ACC112 (cell line): ENCODE results near the gene IQCK.
"Not testable (repeated sequence)": the region's sequence is repeated elsewhere in the genome, so short reads cannot be mapped to it uniquely, and the experiment has no call there.

Experiments
- H2AFZ ChIP-seq: fragments of 200-600 bp; sonication (generic); one replicate; pipeline ENCODE4 v1.6.0; 2017; ENCODE audit warnings: antibody characterized with exemption, low read length; ENCODE audit not compliant: unreplicated experiment
- H3K27ac ChIP-seq: fragments of 200-600 bp; sonication (generic); 2 replicates; pipeline ENCODE4 v1.5.1; 2014; ENCODE audit warnings: low read depth, mild to moderate bottlenecking, antibody characterized with exemption, low read length, moderate library complexity
- H3K27me3 ChIP-seq: fragments of 200-600 bp; sonication (generic); 2 replicates; pipeline ENCODE4 v1.6.1; 2014; ENCODE audit warnings: mild to moderate bottlenecking, antibody characterized with exemption, low read length, moderate library complexity, mixed read lengths; ENCODE audit not compliant: insufficient read depth
- H3K36me3 ChIP-seq: fragments of 200-600 bp; sonication (generic); 2 replicates; pipeline ENCODE4 v1.6.1; 2016; ENCODE audit warnings: mild to moderate bottlenecking, antibody characterized with exemption, low read length, moderate library complexity, mixed read lengths; ENCODE audit not compliant: insufficient read depth
- H3K4me1 ChIP-seq: fragments of 200-600 bp; sonication (generic); one replicate; pipeline ENCODE4 v1.6.1; 2016; ENCODE audit warnings: low read length, mixed read lengths; ENCODE audit not compliant: insufficient read depth, unreplicated experiment, control insufficient read depth
- H3K4me3 ChIP-seq: fragments of 200-600 bp; sonication (generic); 2 replicates; pipeline ENCODE4 v1.5.1; 2014; ENCODE audit warnings: mild to moderate bottlenecking, low read depth, low read length
- H3K79me2 ChIP-seq: fragments of 200-600 bp; sonication (generic); one replicate; pipeline ENCODE4 v1.6.0; 2016; ENCODE audit warnings: low read length; ENCODE audit not compliant: control insufficient read depth, unreplicated experiment, insufficient read depth

Gene IQCK, protein sequence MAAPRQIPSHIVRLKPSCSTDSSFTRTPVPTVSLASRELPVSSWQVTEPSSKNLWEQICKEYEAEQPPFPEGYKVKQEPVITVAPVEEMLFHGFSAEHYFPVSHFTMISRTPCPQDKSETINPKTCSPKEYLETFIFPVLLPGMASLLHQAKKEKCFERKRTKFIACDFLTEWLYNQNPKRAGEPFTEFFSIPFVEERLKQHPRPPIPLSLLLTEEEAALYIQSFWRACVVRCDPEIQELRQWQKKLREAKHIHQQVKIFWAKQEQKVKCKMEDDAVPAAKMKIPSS

DNA sequence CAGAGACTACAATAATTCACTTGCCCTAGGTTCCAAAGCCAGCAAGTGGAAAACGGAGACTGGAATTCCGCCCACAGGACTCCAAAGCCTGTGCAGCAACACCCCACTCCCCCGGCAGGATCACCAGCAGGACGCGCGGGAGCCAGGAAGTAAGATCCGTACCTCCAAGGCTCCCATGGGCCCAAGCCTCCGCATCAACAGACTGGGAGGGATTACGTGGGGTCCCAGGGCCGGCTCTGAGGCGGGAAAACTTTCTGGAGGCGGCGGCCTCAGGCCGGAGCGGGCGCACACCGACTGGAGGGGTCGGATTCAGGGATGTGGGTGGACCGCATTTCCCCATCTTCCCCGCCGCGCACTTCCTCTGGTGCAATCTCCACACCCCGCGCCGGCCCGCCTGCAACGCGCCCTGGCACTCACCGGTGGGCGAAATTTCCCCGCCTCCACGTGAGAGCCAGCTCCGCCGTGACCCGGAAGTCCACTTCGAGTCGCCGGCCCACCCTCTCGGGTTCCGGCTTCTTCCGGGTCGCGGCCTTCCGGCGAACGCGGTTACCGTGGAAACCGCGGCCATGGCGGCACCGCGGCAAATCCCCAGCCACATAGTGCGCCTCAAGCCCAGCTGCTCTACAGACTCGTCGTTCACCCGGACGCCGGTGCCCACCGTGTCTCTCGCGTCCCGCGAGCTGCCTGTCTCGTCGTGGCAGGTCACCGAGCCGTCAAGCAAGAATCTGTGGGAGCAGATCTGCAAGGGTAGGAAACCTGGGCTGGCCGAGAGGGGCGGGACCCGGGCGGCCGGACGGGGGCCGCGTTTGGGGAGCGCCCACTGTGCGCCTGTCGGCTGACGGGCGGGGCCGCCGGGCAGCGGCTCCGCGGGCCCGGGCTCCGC is at the start of gene IQCK, which contains the start of gene KNOP1:
IQCK (plus strand) TSS at position 531 of the 883 bp plus-strand sequence; CDS start at position 567, 36 bp downstream.
KNOP1 (minus strand) TSS at position 487 of the 883 bp plus-strand sequence. CDS start 3,192 bp downstream, outside the sequence.
- no peaks in the 10 kb centered on the region for H3K27me3 ChIP-seq
- H3K4me3 ChIP-seq: peak within 1 kb of the TSS; percentile 95
- peaks cover 35% of the 10 kb centered on the region for H3K79me2 ChIP-seq
- H2AFZ ChIP-seq: peak within 1 kb of the TSS; percentile 97
- peaks cover 6% of the 10 kb centered on the region; the same call in 1 of the 2 replicates for H3K36me3 ChIP-seq
- peaks cover 21% of the 10 kb centered on the region for H3K4me1 ChIP-seq
- peak within 1 kb of the TSS; percentile 72 for H3K27ac ChIP-seq

DNA sequence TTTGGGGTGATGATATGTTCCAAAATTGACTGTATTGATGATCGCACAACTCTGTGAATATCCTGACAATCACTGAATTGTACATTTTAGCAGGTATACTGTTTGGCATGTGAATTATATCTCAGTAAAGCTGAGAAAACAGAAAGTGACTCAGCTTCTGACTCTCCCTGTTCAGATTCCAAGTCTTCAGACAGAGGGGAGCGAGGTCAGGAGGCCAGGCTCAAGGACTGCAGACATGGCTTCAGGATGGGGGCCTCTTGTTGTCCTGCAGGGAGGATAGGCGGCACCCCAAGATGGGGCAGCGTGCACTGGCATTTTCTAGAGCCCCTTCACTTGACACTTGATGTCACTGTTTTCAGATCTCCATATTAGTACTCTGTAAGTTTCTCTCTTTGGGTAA is 45.7 kb upstream of the IQCK start:
- Histone ChIP-seq H3K4me1 (peaks cover 6% of the 10 kb centered on the region), H3K4me3 (no peak overlapping the region), H3K27ac (no peak overlapping the region), H3K27me3 (no peaks in the 10 kb centered on the region), H2AFZ (no peak overlapping the region), H3K79me2 (no peaks in the 10 kb centered on the region), H3K36me3 (no peaks in the 10 kb centered on the region)

DNA sequence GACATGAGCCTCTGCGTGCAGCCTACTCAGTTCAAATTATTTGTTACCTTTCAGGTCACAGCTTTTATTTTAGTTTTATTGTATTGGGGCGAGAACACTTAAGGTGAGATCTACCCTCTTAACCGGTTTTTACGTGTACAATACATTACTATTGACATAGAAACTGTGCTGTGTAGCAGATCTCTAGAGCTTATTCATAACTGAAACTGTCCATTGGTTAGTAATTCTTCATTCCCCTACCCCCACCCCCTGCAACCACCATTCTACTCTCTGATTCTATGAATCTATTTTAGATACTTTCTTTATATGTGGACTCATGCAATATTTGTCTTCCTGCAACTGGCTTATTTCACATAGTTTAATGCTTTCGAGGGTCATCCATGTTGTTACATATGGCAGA is 43.6 kb upstream of the IQCK start:
- H3K4me3 ChIP-seq: no peak overlapping the region
- no peak overlapping the region for H2AFZ ChIP-seq
- H3K4me1 ChIP-seq: peaks cover 6% of the 10 kb centered on the region
- no peaks in the 10 kb centered on the region for H3K79me2 ChIP-seq
- no peaks in the 10 kb centered on the region for H3K27me3 ChIP-seq
- no peaks in the 10 kb centered on the region for H3K36me3 ChIP-seq
- no peak overlapping the region for H3K27ac ChIP-seq

DNA sequence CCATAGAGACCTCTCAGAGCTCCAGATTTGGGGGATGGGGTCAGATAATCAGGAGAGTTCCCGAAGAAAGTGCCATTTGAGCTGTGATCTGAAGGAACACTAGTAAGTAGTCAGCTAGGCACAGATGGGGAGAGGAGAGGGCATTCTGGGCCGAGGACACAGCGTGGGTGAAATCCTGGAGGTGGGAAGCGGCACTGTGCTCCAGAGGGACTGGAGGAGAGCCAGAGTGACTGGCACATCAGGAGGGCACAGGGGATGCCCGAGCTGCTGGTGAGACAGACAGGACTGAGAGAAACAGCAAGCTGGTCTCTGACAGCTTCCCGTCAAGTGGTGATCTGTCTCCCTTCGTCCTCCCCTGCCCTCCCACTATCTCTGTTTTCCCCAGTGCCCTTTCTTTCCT is 40.7 kb upstream of the IQCK start:
- H3K4me1 ChIP-seq: peaks cover under 1% of the 10 kb centered on the region
- no peaks in the 10 kb centered on the region for H3K36me3 ChIP-seq
- no peak overlapping the region for H2AFZ ChIP-seq
- no peaks in the 10 kb centered on the region for H3K79me2 ChIP-seq
- H3K27me3 ChIP-seq: no peaks in the 10 kb centered on the region
- no peak overlapping the region for H3K4me3 ChIP-seq
- H3K27ac ChIP-seq: no peak overlapping the region

DNA sequence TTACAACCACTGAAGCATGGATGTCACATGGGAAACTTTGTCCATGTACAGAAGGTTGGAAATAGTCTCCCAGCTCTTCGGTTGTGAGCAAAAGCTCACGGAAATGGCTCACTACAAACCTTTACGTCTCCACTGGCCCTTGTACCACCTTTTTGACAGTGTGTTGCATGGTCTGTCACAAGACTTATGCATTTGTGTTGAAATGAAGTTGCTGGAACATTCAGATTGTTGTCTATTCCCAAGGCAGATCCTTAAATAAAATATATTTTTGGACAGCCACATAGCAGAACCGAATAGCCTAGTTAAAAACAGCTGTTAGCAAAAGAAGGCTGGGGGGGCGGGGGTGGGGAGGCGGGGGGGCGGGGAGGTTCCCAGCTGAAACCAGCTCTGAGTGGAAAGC is 39.3 kb upstream of the IQCK start:
- H3K4me1 ChIP-seq: no peaks in the 10 kb centered on the region
- H3K79me2 ChIP-seq: no peaks in the 10 kb centered on the region
- H3K4me3 ChIP-seq: no peak overlapping the region
- H3K27me3 ChIP-seq: no peaks in the 10 kb centered on the region
- H3K36me3 ChIP-seq: peaks cover 9% of the 10 kb centered on the region
- H2AFZ ChIP-seq: no peak overlapping the region
- no peak overlapping the region for H3K27ac ChIP-seq

DNA sequence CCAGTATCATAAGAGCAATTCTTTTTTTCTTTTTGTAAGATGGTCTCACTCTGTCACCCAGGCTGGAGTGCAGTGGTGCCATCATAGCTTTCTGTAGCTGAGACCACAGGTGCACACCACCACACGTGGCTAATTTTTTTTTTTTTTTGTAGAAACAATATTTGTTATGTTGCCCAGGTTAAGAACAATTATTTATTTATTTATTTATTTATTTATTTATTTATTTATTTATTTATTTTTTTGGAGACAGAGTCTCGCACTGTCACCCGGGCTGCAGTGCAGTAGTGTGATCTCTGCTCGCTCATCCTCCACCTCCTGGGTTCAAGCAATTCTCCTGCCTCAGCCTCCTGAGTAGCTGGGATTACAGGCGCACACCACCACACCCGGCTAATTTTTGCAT is 38.8 kb upstream of the IQCK start:
- not testable (repeated sequence) for H2AFZ ChIP-seq, H3K27ac ChIP-seq

DNA sequence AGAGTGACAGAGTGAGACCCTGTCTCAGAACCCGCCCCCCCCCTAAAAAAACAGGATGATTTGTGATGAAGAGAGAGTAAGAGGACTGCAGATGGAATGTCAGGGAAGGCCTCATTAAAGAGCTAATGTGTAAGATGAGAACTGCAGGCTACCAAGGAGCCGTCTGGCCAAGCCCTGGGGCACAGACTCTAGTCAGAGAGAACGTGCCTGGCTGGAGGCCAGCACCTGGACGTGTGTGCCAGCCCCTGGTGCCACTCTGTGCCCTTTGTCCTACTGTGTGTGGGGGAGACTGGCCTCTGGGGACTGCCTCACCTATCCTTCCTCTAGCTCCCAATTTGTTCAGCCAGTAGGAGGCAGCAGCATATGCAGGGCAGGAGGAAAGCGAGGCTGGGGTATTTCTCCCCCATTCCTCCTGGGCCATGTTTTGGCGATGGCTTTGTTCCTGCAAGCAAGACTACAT is 37.2 kb upstream of the IQCK start:
- H3K27me3 ChIP-seq: no peaks in the 10 kb centered on the region
- no peak overlapping the region for H3K4me3 ChIP-seq
- H3K79me2 ChIP-seq: no peaks in the 10 kb centered on the region
- peaks cover 24% of the 10 kb centered on the region for H3K36me3 ChIP-seq
- H3K4me1 ChIP-seq: no peaks in the 10 kb centered on the region
- H2AFZ ChIP-seq: no peak overlapping the region
- H3K27ac ChIP-seq: no peak overlapping the region

More for the DNA sequence above, 38.8 kb upstream of the IQCK start:
- H3K27me3 ChIP-seq, H3K79me2 ChIP-seq, H3K4me3 ChIP-seq, H3K4me1 ChIP-seq: not testable (repeated sequence)
- peaks cover 13% of the 10 kb centered on the region for H3K36me3 ChIP-seq

DNA sequence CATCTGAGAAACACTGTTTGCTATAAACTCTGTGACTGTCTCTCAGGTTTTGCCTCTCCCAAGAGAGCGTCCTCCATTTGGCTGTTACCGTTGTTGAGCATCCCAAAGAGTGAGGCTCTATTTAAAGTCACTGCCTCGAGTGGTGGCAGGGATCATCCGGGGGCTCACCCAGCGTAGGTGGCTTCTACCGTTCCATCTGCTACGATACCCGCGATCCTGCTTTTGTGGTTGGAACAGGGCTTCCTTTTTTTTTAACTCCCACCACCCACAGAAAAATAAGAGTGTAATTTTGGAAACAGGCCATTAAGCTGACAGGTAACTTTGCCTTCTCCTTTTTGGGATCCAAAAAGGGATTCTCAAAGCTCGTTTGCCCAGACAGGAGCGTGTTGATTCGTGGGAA is 36.4 kb upstream of the IQCK start:
- H3K27me3 ChIP-seq: no peaks in the 10 kb centered on the region
- H2AFZ ChIP-seq: no peak overlapping the region
- no peak overlapping the region for H3K4me3 ChIP-seq
- no peak overlapping the region for H3K27ac ChIP-seq
- H3K4me1 ChIP-seq: no peaks in the 10 kb centered on the region
- H3K36me3 ChIP-seq: peaks cover 24% of the 10 kb centered on the region
- H3K79me2 ChIP-seq: no peaks in the 10 kb centered on the region

DNA sequence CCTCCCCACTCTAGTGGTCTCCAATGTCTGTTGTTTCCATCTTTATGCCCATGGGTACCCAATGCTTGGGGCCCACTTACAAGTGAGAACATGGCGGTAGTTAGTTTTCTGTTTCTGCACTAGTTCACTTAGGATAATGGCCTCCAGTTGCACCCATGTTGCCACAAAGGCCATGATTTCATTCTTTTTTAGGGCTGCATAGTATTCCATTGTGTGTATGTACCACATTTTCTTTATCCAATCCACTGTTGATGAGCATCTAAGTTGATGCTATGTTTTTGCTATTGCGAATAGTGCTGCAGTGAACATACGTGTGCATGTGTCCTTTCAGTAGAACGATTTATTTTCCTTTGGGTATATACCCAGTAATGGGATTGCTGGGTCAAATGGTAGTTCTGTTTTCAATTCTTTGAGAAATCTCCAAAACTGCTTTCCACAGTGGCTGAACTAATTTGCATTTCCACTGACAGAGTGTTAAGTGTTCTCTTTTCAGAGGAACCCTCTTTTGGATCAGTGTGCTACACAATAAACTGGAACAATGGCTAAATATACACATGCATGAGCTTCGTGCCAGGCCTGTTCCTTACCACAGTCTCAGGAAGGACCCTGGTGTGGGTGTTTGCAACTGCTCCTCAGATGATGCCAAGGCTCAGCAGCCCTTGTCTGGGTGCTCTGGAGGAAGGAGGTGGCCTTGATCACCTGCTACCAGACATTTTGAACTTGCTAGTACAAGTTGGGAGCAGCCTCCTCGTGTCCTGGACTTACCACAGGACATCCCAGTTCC is 34.4 kb upstream of the IQCK start:
- Histone ChIP-seq H3K4me1 (no peaks in the 10 kb centered on the region), H3K4me3 (no peak overlapping the region), H3K36me3 (peaks cover 24% of the 10 kb centered on the region), H2AFZ (no peak overlapping the region), H3K79me2 (no peaks in the 10 kb centered on the region), H3K27ac (no peak overlapping the region), H3K27me3 (no peaks in the 10 kb centered on the region)

DNA sequence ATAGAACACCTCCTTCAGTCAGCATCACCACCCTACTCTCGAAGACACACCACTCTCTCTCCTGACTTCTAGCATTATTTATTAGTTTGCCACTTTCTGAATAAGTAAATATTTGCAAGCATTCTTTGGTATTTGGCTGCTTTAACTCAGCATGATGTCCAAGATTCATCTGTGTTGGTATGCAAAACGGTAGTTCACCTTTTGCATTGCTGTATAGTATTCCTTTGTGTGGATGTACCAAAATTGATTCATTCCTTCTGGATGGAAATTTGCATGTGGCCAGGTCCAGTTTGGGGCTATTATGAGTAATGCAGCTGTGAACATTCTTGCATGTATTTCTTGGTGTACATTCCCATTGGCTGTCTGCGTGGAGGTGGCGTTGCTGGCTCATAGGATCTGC is 32.9 kb upstream of the IQCK start:
- H3K36me3 ChIP-seq: peaks cover 24% of the 10 kb centered on the region
- H3K4me1 ChIP-seq: no peaks in the 10 kb centered on the region
- H3K4me3 ChIP-seq: no peak overlapping the region
- no peaks in the 10 kb centered on the region for H3K79me2 ChIP-seq
- no peak overlapping the region for H3K27ac ChIP-seq
- H2AFZ ChIP-seq: no peak overlapping the region
- no peaks in the 10 kb centered on the region for H3K27me3 ChIP-seq
